ENCODE data around the gene RAD51. TPM values are rescaled to one million over a fixed set of nuclear protein-coding genes. Genes with fewer than 3 reads are reported as not detected.

Gene RAD51
- total RNA-seq, 1 experiment from 2014 or later = 47.0 TPM

- POLR2A ChIA-PET = interaction anchor here (0.6 to 1.9 kb wide), 7 partner anchors 68 to 588 kb away, joined by 4 to 10 read pairs (median 6); partner anchors contain the start of genes CCDC32, GCHFR, RPUSD2 and VPS18
- intact Hi-C loops (cut with micrococcal nuclease; ENCODE audit: unreplicated experiment) = loop anchor here (10.0 kb wide), 1 partner anchor 199 kb away; the partner anchor contains the start of gene VPS18
Observed at GRCh38 chr15:40695469-40695890, 506 bp downstream of the RAD51 start.

GRCh38 chr15:40696228-40696627 lies 1.3 kb downstream of the RAD51 start:
- POLR2A ChIA-PET = no interaction called here

More at GRCh38 chr15:40695469-40695890, 506 bp downstream of the RAD51 start:
- H3K27ac Mint-ChIP-seq (ENCODE audit: unreplicated experiment) = peak overlapping the region; percentile 99
- peaks cover 7% of the 10 kb centered on the region for H3K4me1 Mint-ChIP-seq (ENCODE audit: low read depth, unreplicated experiment)
- Histone ChIP-seq H3K9me3 (no peaks in the 10 kb centered on the region), H3K4me3 (ENCODE audit: low read depth, low read length) (peak overlapping the region; percentile 83), H3K27me3 (replicated peaks; ENCODE audit: control insufficient read depth, insufficient read depth, low read length) (no peaks in the 10 kb centered on the region), H3K4me1 (peaks cover 11% of the 10 kb centered on the region; the same call in 1 of the 2 replicates), H3K36me3 (ENCODE audit: control insufficient read depth, insufficient read depth, low read length) (peaks cover 2% of the 10 kb centered on the region; the same call in 1 of the 2 replicates)
- BruUV-seq (replicated peaks) = TSS peak; percentile 56
- DNase-seq = no peak
- no peak for TF ChIP-seq CTCF (IDR thresholded peaks at IDR 0.05; ENCODE audit: insufficient read depth in 1 of 2, low read depth in 1 of 2, low read length in 1 of 2, severe bottlenecking in 1 of 2, unreplicated experiment in 1 of 2)
- no peaks in the 10 kb centered on the region for H3K9me3 Mint-ChIP-seq (ENCODE audit: unreplicated experiment)
- peaks cover 46% of the 10 kb centered on the region for H3K36me3 Mint-ChIP-seq (ENCODE audit: insufficient read depth, unreplicated experiment)
- CTCF ChIA-PET = interaction anchor here (0.7 to 1.8 kb wide), 4 partner anchors 87 to 178 kb away, joined by 4 to 10 read pairs (median 6); no protein-coding TSS in a partner anchor
- no peaks in the 10 kb centered on the region for H3K27me3 Mint-ChIP-seq (ENCODE audit: insufficient read depth, unreplicated experiment)
- H3K4me3 Mint-ChIP-seq (ENCODE audit: unreplicated experiment) = peak overlapping the region; percentile 92

GRCh38 chr15:40697916-40698315 lies 2.9 kb downstream of the RAD51 start:
- no peak overlapping the region for H3K4me3 ChIP-seq (ENCODE audit: low read depth, low read length)
- intact Hi-C loops (cut with micrococcal nuclease; ENCODE audit: unreplicated experiment) = loop anchor here (10.0 kb wide), 1 partner anchor 197 kb away; the partner anchor contains the start of gene VPS18
- no peak overlapping the region for H3K4me3 Mint-ChIP-seq (ENCODE audit: unreplicated experiment)
- H3K9me3 ChIP-seq = no peaks in the 10 kb centered on the region
- ChIA-PET POLR2A (no interaction called here), CTCF (no interaction called here)
- no peak overlapping the region for H3K27ac Mint-ChIP-seq (ENCODE audit: unreplicated experiment)
- no peaks in the 10 kb centered on the region for H3K27me3 Mint-ChIP-seq (ENCODE audit: insufficient read depth, unreplicated experiment)
- H3K4me1 ChIP-seq = peaks cover 7% of the 10 kb centered on the region; the same call in 1 of the 2 replicates
- H3K36me3 ChIP-seq (ENCODE audit: control insufficient read depth, insufficient read depth, low read length) = peaks cover 2% of the 10 kb centered on the region; the same call in 1 of the 2 replicates
- H3K4me1 Mint-ChIP-seq (ENCODE audit: low read depth, unreplicated experiment) = peaks cover 7% of the 10 kb centered on the region
- no peak for TF ChIP-seq CTCF (IDR thresholded peaks at IDR 0.05; ENCODE audit: insufficient read depth in 1 of 2, low read depth in 1 of 2, low read length in 1 of 2, severe bottlenecking in 1 of 2, unreplicated experiment in 1 of 2)
- BruUV-seq (replicated peaks) = no TSS peak
- no peaks in the 10 kb centered on the region for H3K27me3 ChIP-seq (replicated peaks; ENCODE audit: control insufficient read depth, insufficient read depth, low read length)
- no peak for DNase-seq
- no peaks in the 10 kb centered on the region for H3K9me3 Mint-ChIP-seq (ENCODE audit: unreplicated experiment)
- peaks cover 65% of the 10 kb centered on the region for H3K36me3 Mint-ChIP-seq (ENCODE audit: insufficient read depth, unreplicated experiment)

More at GRCh38 chr15:40696228-40696627, 1.3 kb downstream of the RAD51 start:
- CTCF ChIA-PET = no interaction called here
- peaks cover 11% of the 10 kb centered on the region; the same call in 1 of the 2 replicates for H3K4me1 ChIP-seq
- Mint-ChIP-seq H3K9me3 (ENCODE audit: unreplicated experiment) (no peaks in the 10 kb centered on the region), H3K4me1 (ENCODE audit: low read depth, unreplicated experiment) (peaks cover 7% of the 10 kb centered on the region), H3K27ac (ENCODE audit: unreplicated experiment) (peak overlapping the region; percentile 99), H3K27me3 (ENCODE audit: insufficient read depth, unreplicated experiment) (no peaks in the 10 kb centered on the region), H3K36me3 (ENCODE audit: insufficient read depth, unreplicated experiment) (peaks cover 53% of the 10 kb centered on the region), H3K4me3 (ENCODE audit: unreplicated experiment) (peak overlapping the region; percentile 92)
- H3K27me3 ChIP-seq (replicated peaks; ENCODE audit: control insufficient read depth, insufficient read depth, low read length) = no peaks in the 10 kb centered on the region
- peak overlapping the region; percentile 83 for H3K4me3 ChIP-seq (ENCODE audit: low read depth, low read length)
- TF ChIP-seq CTCF (IDR thresholded peaks at IDR 0.05; ENCODE audit: insufficient read depth in 1 of 2, low read depth in 1 of 2, low read length in 1 of 2, severe bottlenecking in 1 of 2, unreplicated experiment in 1 of 2) = no peak
- peaks cover 2% of the 10 kb centered on the region; the same call in 1 of the 2 replicates for H3K36me3 ChIP-seq (ENCODE audit: control insufficient read depth, insufficient read depth, low read length)
- DNase-seq = no peak
- intact Hi-C loops (cut with micrococcal nuclease; ENCODE audit: unreplicated experiment) = loop anchor here (10.0 kb wide), 1 partner anchor 199 kb away; the partner anchor contains the start of gene VPS18
- H3K9me3 ChIP-seq = no peaks in the 10 kb centered on the region
- no TSS peak for BruUV-seq (replicated peaks)
